Measurements from ENCODE around the gene UBE2I.
"Not testable (repeated sequence)": the region's sequence is repeated elsewhere in the genome, so short reads cannot be mapped to it uniquely, and the experiment has no call there.

The UBE2I gene

GRCh38 chr16:1314399-1315068, 5.1 kb downstream of the UBE2I start:
- no peak for DNase-seq

GRCh38 chr16:1315081-1316032, 5.9 kb downstream of the UBE2I start:
- DNase-seq = no peak

- no peak for DNase-seq
These were observed 6.6 kb downstream of the UBE2I start for GRCh38 chr16:1316033-1316405.

GRCh38 chr16:1317479-1318267, 8.2 kb downstream of the UBE2I start:
- DNase-seq = no peak

GRCh38 chr16:1318268-1318545, 8.8 kb downstream of the UBE2I start:
- no peak for DNase-seq

- DNase-seq = no peak
These were observed 9.6 kb downstream of the UBE2I start for GRCh38 chr16:1319041-1319440.

GRCh38 chr16:1320097-1320496, 10.7 kb downstream of the UBE2I start:
- DNase-seq = no peak

- DNase-seq = no peak
These were observed 11.3 kb downstream of the UBE2I start for GRCh38 chr16:1320658-1321240.

GRCh38 chr16:1322407-1322806, 13.0 kb downstream of the UBE2I start:
- DNase-seq = no peak

GRCh38 chr16:1323296-1324239, 14.1 kb downstream of the UBE2I start:
- DNase-seq = no peak

- no peak for DNase-seq
These were observed 14.9 kb downstream of the UBE2I start for GRCh38 chr16:1324286-1324826.

- DNase-seq = no peak
These were observed 15.8 kb downstream of the UBE2I start for GRCh38 chr16:1325261-1325660.

- DNase-seq = no peak
These were observed 16.4 kb downstream of the UBE2I start for GRCh38 chr16:1325673-1326371.

- no peak for DNase-seq
These were observed 17.0 kb downstream of the UBE2I start for GRCh38 chr16:1326391-1326790.

GRCh38 chr16:1326946-1327618, 17.6 kb downstream of the UBE2I start:
- DNase-seq = no peak

- DNase-seq = no peak
These were observed 18.1 kb downstream of the UBE2I start for GRCh38 chr16:1327619-1327947.

- DNase-seq = not testable (repeated sequence)
These were observed 18.7 kb downstream of the UBE2I start for GRCh38 chr16:1328136-1328535.

- not testable (repeated sequence) for DNase-seq
These were observed 19.5 kb downstream of the UBE2I start for GRCh38 chr16:1328961-1329360.

- no peak for DNase-seq
These were observed 21.0 kb downstream of the UBE2I start for GRCh38 chr16:1330260-1330914.

All from NCI-H1092 treated with DMSO at 0.1 percent for 48 hours (cell line).